T-cell (primary cell): Measurements from ENCODE around the gene ZDHHC7. TPM values are rescaled to one million over a fixed set of nuclear protein-coding genes. Genes with fewer than 3 reads are reported as not detected.

ENCODE experiments used
- ATAC-seq, 4 experiments: fragments of 200-7000 bp in 3 of 4; fragments of 150-1000 bp in 1 of 4; cut with Tn5 transposase; replicated peaks in 1 of 4; 1 replicate in 3 of 4; 2 replicates in 1 of 4; pipeline ENCODE4 v1.10.0; 2021; ENCODE audit warnings: moderate library complexity in 3 of 4, mild to moderate bottlenecking in 2 of 4, moderate number of reproducible peaks in 1 of 4
- CTCF ChIA-PET, 2 donors: fragments of 300-600 bp; sonication (Branson Sonifier 250); formaldehyde crosslinking; loops; one replicate each; lab custom pipeline; 2022; ENCODE audit warnings: antibody characterized with exemption in 2 of 2; lab: Charles Lee
- POLR2A ChIA-PET, 2 donors: fragments of 300-600 bp; sonication (Branson Sonifier 250); formaldehyde crosslinking; loops; one replicate each; lab custom pipeline; 2022; ENCODE audit warnings: antibody characterized with exemption in 2 of 2; lab: Charles Lee
- DNase-seq, 35 experiments: peaks; one replicate each; pipeline versions ENCODE4 v3.0.0 to v3.0.0-alpha.2; 2013 to 2023
- H3K27ac ChIP-seq: one replicate; pipeline ENCODE4 v1.5.1; 2013; ENCODE audit warnings: low read length
- H3K27me3 ChIP-seq, 2 experiments: replicated peaks in 1 of 2; 1 replicate in 1 of 2; 2 replicates in 1 of 2; pipeline versions ENCODE4 v1.6.1 to v1.7.0; 2013; ENCODE audit warnings: low read length in 1 of 2, mixed read lengths in 1 of 2; ENCODE audit not compliant: control insufficient read depth in 2 of 2, insufficient read depth in 2 of 2; ENCODE audit errors: extremely low read depth in 1 of 2
- H3K36me3 ChIP-seq, 2 donors: 1 replicate in 1 of 2; 2 replicates in 1 of 2; pipeline versions ENCODE4 v1.6.1 to v1.7.0; 2013; ENCODE audit warnings: low read length in 1 of 2; ENCODE audit not compliant: control insufficient read depth in 2 of 2, insufficient read depth in 1 of 2; ENCODE audit errors: extremely low read depth in 1 of 2
- H3K4me1 ChIP-seq, 2 experiments: 1 replicate in 1 of 2; 2 replicates in 1 of 2; pipeline versions ENCODE4 v1.6.1 to v1.7.0; 2013; ENCODE audit warnings: low read length in 2 of 2, mixed read lengths in 1 of 2; ENCODE audit not compliant: insufficient read depth in 2 of 2, control insufficient read depth in 1 of 2; ENCODE audit errors: extremely low read depth in 1 of 2
- H3K4me3 ChIP-seq, 2 donors: 1 replicate in 1 of 2; 2 replicates in 1 of 2; pipeline versions ENCODE4 v1.5.1 to v1.7.0; 2013; ENCODE audit warnings: mild to moderate bottlenecking in 2 of 2, low read length in 1 of 2, moderate library complexity in 1 of 2; ENCODE audit not compliant: control insufficient read depth in 1 of 2; ENCODE audit errors: extremely low read depth in 1 of 2
- H3K9me3 ChIP-seq: 2 replicates; pipeline ENCODE4 v1.7.0; 2013
- H3K27ac Mint-ChIP-seq, 2 donors: one replicate each; pipeline ENCODE4 v1.8.0; 2020 to 2021; ENCODE audit warnings: mild to moderate bottlenecking in 2 of 2, mixed read lengths in 2 of 2
- H3K27me3 Mint-ChIP-seq, 2 donors: one replicate each; pipeline ENCODE4 v1.8.0; 2021 to 2022; ENCODE audit warnings: mixed read lengths in 2 of 2
- H3K36me3 Mint-ChIP-seq: one replicate; pipeline ENCODE4 v1.8.0; 2021; ENCODE audit warnings: mixed read lengths
- H3K4me1 Mint-ChIP-seq, 3 donors: one replicate each; pipeline ENCODE4 v1.8.0; 2020 to 2022; ENCODE audit warnings: mixed read lengths in 3 of 3, mild to moderate bottlenecking in 1 of 3
- H3K4me3 Mint-ChIP-seq, 3 donors: one replicate each; pipeline ENCODE4 v1.8.0; 2020 to 2022; ENCODE audit warnings: mild to moderate bottlenecking in 3 of 3, mixed read lengths in 3 of 3, moderate library complexity in 3 of 3
- H3K9me3 Mint-ChIP-seq, 3 donors: one replicate each; pipeline ENCODE4 v1.8.0; 2020 to 2022; ENCODE audit warnings: mixed read lengths in 3 of 3
- WGBS: methylation state at CpG from one replicate; pipeline ENCODE4 v1.1.5; 2013; ENCODE audit warnings: missing lambda C conversion rate; ENCODE audit not compliant: insufficient coverage; 5-methylcytosine and 5-hydroxymethylcytosine counted together
- total RNA-seq, 35 experiments: library from RNA in 6 of 35; stranded (reverse) in 6 of 35; fragments of 120-200 nt in 1 of 35; gene quantifications; one replicate each; pipeline versions ENCODE4 v1.2.1 to v1.2.4 and lab custom pipeline; 2013 to 2026

ZDHHC7 gene
- total RNA-seq, 5 donors from 2014 or later (not counting 1 experiment from before 2014, with no cell fraction given) = 33.5 to 43.9 (median 38.7) TPM

DNA sequence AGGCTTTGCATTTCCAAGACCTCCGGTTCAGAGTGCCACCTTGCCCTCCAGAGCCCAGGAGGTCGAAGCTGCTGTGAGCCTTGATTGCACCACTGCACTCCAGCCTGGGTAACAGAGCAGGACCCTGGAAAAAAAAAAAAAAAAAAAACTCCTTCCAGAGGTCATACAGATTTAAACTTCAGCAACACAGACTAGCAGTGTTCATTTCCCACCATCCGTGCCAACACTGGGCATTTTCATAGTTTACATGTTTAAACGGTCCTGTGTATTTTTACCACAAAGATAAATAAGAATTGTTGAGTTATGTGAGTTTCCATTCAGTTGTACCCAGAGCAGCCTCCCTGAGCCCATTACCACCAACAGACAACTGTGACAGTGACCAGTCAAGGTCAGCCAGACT is 50.4 kb downstream of the ZDHHC7 start:
- CTCF ChIA-PET = no interaction called here
- no peak overlapping the region for H3K27ac Mint-ChIP-seq

DNA sequence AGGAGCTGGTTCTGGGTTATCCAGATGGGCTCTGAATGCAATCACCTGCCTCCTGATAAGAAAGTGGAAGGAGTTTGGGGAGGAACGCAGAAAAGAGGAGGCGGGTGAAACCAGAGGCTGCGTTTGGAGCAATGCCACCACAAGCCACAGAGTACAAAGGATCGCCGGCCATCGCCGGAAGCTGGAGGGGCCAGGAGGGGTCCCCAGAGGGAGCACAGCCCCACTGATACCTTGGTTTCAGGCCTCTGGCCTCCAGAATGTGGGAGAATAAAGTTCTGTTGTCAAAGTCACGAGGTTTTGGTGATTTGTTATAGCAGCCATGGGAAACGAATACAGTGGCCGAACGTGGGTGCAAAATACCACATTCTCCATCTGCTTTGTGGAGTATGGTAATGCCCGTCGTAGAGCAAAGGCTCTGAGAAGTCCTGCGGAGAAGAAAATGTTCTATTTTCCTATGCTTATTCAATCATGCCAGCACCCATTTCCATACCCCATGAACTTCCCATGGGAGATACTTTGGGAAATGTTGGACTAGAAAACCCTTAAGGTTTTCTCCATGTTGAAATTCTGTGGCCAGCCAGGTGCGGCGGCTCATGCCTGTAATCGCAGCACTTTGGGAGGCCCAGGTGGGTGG is 51.4 kb downstream of the ZDHHC7 start:
- no peaks in the 10 kb centered on the region for H3K9me3 ChIP-seq
- no peak overlapping the region for H3K4me3 Mint-ChIP-seq
- no peak overlapping the region for H3K27ac Mint-ChIP-seq
- H3K27ac ChIP-seq = no peak overlapping the region
- peaks cover 0 to 4% of the 10 kb centered on the region in 2 donors for H3K27me3 Mint-ChIP-seq
- DNase-seq (no peak), ATAC-seq (no peak)
- no peaks in the 10 kb centered on the region for H3K4me1 ChIP-seq
- no peaks in the 10 kb centered on the region for H3K36me3 ChIP-seq
- peaks cover 0 to 35% of the 10 kb centered on the region in 2 experiments for H3K27me3 ChIP-seq
- WGBS = 74% methylated on average over 9 of the region's 17 CpGs
- H3K36me3 Mint-ChIP-seq = no peaks in the 10 kb centered on the region
- ChIA-PET POLR2A (interaction anchor here in 1 of 2 donors (0.6 kb wide), 1 partner anchor 30 kb away, joined by 13 read pairs; no protein-coding TSS in a partner anchor), CTCF (no interaction called here)
- no peaks in the 10 kb centered on the region for H3K4me1 Mint-ChIP-seq
- H3K4me3 ChIP-seq = no peak overlapping the region
- no peaks in the 10 kb centered on the region for H3K9me3 Mint-ChIP-seq

More for the DNA sequence above, 50.4 kb downstream of the ZDHHC7 start:
- ATAC-seq (no peak), DNase-seq (no peak)
- no peaks in the 10 kb centered on the region for H3K4me1 Mint-ChIP-seq
- peaks cover 0 to 26% of the 10 kb centered on the region in 2 experiments for H3K27me3 ChIP-seq
- H3K4me3 ChIP-seq = no peak overlapping the region
- H3K27ac ChIP-seq = no peak overlapping the region
- no peaks in the 10 kb centered on the region for H3K36me3 Mint-ChIP-seq
- WGBS = 92% methylated on average over 2 of the region's 4 CpGs
- H3K9me3 Mint-ChIP-seq = no peaks in the 10 kb centered on the region
- H3K36me3 ChIP-seq = no peaks in the 10 kb centered on the region
- peaks cover 0 to 4% of the 10 kb centered on the region in 2 donors for H3K27me3 Mint-ChIP-seq
- POLR2A ChIA-PET = no interaction called here
- H3K4me1 ChIP-seq = no peaks in the 10 kb centered on the region
- no peaks in the 10 kb centered on the region for H3K9me3 ChIP-seq
- no peak overlapping the region for H3K4me3 Mint-ChIP-seq

DNA sequence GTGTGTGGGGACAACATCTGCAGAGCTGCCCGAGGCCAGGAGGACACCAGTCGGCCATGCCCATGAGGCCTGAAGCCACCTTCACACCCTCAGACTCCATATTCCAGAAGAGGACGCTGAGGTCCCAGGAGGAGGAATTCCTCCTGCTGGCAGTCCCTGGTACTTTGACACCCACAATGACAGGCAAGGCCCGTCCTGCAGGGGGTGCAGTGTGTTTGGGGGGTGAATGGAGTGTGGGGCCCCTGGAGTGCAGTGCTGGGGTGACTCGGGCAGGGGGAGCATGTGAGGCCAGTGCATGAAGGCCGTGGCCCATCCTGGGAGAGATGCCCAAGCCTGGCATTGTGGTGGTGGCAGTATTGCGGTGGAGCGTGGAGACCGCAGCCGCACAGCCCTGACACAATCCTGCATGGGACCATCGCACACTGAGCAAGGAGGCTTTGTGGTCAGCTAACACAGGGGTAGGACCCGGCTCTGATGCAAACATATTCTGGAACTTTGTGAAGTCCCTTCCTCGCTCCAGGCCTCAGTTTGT is 52.2 kb downstream of the ZDHHC7 start:
- WGBS = 83% methylated on average over 10 of the region's 13 CpGs
- ATAC-seq (no peak), DNase-seq (no peak)
- no peak overlapping the region for H3K4me3 Mint-ChIP-seq
- CTCF ChIA-PET = no interaction called here
- no peaks in the 10 kb centered on the region for H3K36me3 Mint-ChIP-seq
- H3K27me3 Mint-ChIP-seq = peaks cover 0 to 4% of the 10 kb centered on the region in 2 donors
- Histone ChIP-seq H3K4me3 (no peak overlapping the region), H3K27ac (no peak overlapping the region), H3K4me1 (no peaks in the 10 kb centered on the region), H3K9me3 (no peaks in the 10 kb centered on the region), H3K27me3 (peaks cover 0 to 42% of the 10 kb centered on the region in 2 experiments), H3K36me3 (no peaks in the 10 kb centered on the region)
- H3K4me1 Mint-ChIP-seq = no peaks in the 10 kb centered on the region
- POLR2A ChIA-PET = no interaction called here
- H3K9me3 Mint-ChIP-seq = no peaks in the 10 kb centered on the region
- H3K27ac Mint-ChIP-seq = no peak overlapping the region

DNA sequence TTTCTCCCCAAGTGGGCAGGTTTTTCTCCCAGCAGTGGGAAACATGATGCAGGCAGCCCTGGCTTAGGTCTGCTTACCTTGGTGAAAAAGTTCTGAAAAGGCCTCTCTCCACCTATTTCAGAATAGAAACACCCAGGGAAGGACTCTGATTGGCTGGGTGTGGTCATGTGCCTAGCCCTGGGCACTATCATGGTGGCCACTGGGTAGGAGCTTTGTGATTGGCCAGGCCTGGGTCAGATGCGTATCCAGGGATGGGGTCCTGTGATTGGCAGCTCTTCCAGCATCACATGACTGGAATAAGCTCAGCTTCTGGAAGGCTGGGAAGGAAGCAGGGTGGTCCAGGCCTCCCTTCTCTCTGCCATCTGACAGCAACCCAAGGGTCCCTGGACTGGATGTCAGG is 53.5 kb downstream of the ZDHHC7 start:
- H3K36me3 Mint-ChIP-seq = no peaks in the 10 kb centered on the region
- H3K27ac ChIP-seq = no peak overlapping the region
- H3K36me3 ChIP-seq = no peaks in the 10 kb centered on the region
- ATAC-seq (no peak), DNase-seq (no peak)
- 100% methylated on average over 1 of the region's 1 CpG for WGBS
- ChIA-PET POLR2A (no interaction called here), CTCF (interaction anchor here in 1 of 2 donors (0.7 kb wide), 1 partner anchor 13 kb away, joined by 3 read pairs; no protein-coding TSS in a partner anchor)
- no peaks in the 10 kb centered on the region for H3K9me3 ChIP-seq
- no peaks in the 10 kb centered on the region for H3K9me3 Mint-ChIP-seq
- H3K4me1 ChIP-seq = no peaks in the 10 kb centered on the region
- H3K4me3 Mint-ChIP-seq = no peak overlapping the region
- no peak overlapping the region for H3K4me3 ChIP-seq
- peaks cover 0 to 3% of the 10 kb centered on the region in 2 donors for H3K27me3 Mint-ChIP-seq
- H3K4me1 Mint-ChIP-seq = no peaks in the 10 kb centered on the region
- no peak overlapping the region for H3K27ac Mint-ChIP-seq
- peaks cover 0 to 45% of the 10 kb centered on the region in 2 experiments for H3K27me3 ChIP-seq

DNA sequence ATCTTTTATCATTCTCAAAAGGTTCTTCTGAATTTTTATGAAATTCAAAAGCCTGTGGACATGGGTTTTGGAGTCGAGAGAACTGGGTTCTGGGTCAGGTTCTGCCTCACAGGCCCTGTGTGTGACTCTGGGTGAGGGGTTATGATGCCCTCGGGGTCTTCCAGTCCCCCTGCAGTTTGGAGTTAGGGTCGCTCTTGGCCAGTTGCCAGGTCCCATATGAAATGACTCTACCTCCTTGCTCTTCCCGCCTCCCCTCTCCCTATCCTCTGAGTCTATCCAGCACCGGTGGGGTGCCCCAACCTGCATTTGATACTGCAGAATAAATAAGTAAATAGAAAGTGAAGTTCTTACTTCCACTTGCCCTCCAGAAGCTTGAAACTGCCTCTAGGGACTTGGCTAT is 54.1 kb downstream of the ZDHHC7 start:
- POLR2A ChIA-PET = no interaction called here
- CTCF ChIA-PET = interaction anchor here in 1 of 2 donors (0.7 kb wide), 1 partner anchor 196 kb away, joined by 3 read pairs; no protein-coding TSS in a partner anchor
- DNase-seq (no peak), ATAC-seq (no peak)
- Mint-ChIP-seq H3K9me3 (no peaks in the 10 kb centered on the region), H3K4me3 (no peak overlapping the region), H3K27ac (no peak overlapping the region), H3K36me3 (no peaks in the 10 kb centered on the region), H3K27me3 (peaks cover 0 to 3% of the 10 kb centered on the region in 2 donors), H3K4me1 (peaks cover 0 to 2% (median 2%) of the 10 kb centered on the region in 3 donors)
- WGBS = 83% methylated on average over 1 of the region's 5 CpGs
- Histone ChIP-seq H3K4me3 (no peak overlapping the region), H3K9me3 (no peaks in the 10 kb centered on the region), H3K27me3 (peaks cover 0 to 45% of the 10 kb centered on the region in 2 experiments), H3K36me3 (no peaks in the 10 kb centered on the region), H3K4me1 (peaks cover 0 to 2% of the 10 kb centered on the region in 2 experiments), H3K27ac (no peak overlapping the region)

DNA sequence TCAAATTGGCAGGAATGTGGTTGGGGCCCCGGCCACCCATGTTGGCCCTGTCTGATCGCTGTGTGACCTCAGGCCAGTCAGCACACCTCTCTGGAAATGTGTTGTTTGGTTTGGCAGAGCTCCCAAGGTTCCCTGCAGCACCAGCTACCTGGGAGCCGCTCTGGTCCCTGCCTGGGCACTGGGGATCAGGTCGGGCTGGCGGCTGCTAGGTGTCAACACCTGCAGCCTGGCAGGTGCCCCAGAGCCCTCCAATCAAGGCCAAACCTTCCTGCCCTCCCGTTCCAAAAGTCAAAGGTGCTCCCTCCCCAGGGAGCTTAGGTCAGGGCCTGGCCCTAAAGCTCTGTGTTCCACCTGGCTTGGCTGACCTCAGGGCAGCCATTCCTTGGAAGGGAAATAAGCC is 55.9 kb downstream of the ZDHHC7 start:
- Mint-ChIP-seq H3K9me3 (no peaks in the 10 kb centered on the region), H3K4me1 (peaks cover 0 to 6% (median 4%) of the 10 kb centered on the region in 3 donors), H3K4me3 (no peak overlapping the region), H3K27ac (no peak overlapping the region), H3K36me3 (no peaks in the 10 kb centered on the region), H3K27me3 (peaks cover 0 to 3% of the 10 kb centered on the region in 2 donors)
- Histone ChIP-seq H3K27me3 (peaks cover 0 to 56% of the 10 kb centered on the region in 2 experiments), H3K9me3 (no peaks in the 10 kb centered on the region), H3K36me3 (no peaks in the 10 kb centered on the region), H3K4me3 (no peak overlapping the region), H3K4me1 (peaks cover 0 to 6% of the 10 kb centered on the region in 2 experiments), H3K27ac (no peak overlapping the region)
- DNase-seq (no peak), ATAC-seq (no peak)
- WGBS = 92% methylated on average over 4 of the region's 6 CpGs
- ChIA-PET CTCF (interaction anchor here in 1 of 2 donors (1.0 to 3.8 kb wide), 2 partner anchors 202 to 217 kb away, joined by 3 to 42 read pairs; no protein-coding TSS in a partner anchor), POLR2A (interaction anchor here in 1 of 2 donors (0.5 kb wide), 1 partner anchor 8 kb away, joined by 3 read pairs; no protein-coding TSS in a partner anchor)
